Kidney (tissue), 14 donors: ENCODE data around the gene PITX1. TPM values are rescaled to one million over a fixed set of nuclear protein-coding genes. Genes with fewer than 3 reads are reported as not detected.
"Not testable (repeated sequence)": the region's sequence is repeated elsewhere in the genome, so short reads cannot be mapped to it uniquely, and the experiment has no call there.

Experiments
- DNase-seq, 5 donors: peaks; one replicate each; pipeline ENCODE4 v3.0.0-alpha.2; 2013 to 2020
- FAIRE-seq: peaks from 2 replicates; lab custom pipeline; 2012; peaks lifted over from hg19 to GRCh38; lab: Jason Lieb, UNC
- H3K27ac ChIP-seq, 2 donors: one replicate each; pipeline ENCODE4 v1.7.0; 2013; ENCODE audit warnings: low read depth in 2 of 2, low read length in 2 of 2, inconsistent platforms in 1 of 2
- H3K27me3 ChIP-seq: one replicate; pipeline ENCODE4 v1.7.1; 2013; ENCODE audit warnings: low read length, inconsistent platforms; ENCODE audit not compliant: control insufficient read depth, insufficient read depth
- H3K36me3 ChIP-seq, 3 donors: one replicate each; pipeline versions ENCODE4 v1.7.0 to v1.7.1; 2013; ENCODE audit warnings: low read length in 3 of 3, control low read depth in 1 of 3, inconsistent platforms in 1 of 3; ENCODE audit not compliant: insufficient read depth in 3 of 3, control insufficient read depth in 2 of 3
- H3K4me1 ChIP-seq, 3 donors: one replicate each; pipeline versions ENCODE4 v1.7.0 to v1.7.1; 2013; ENCODE audit warnings: low read length in 3 of 3, inconsistent platforms in 1 of 3, low read depth in 1 of 3; ENCODE audit not compliant: control insufficient read depth in 2 of 3, insufficient read depth in 2 of 3
- H3K4me3 ChIP-seq, 3 donors: one replicate each; pipeline versions ENCODE4 v1.7.0 to v1.8.1; 2013; ENCODE audit warnings: low read length in 3 of 3, control low read depth in 1 of 3, inconsistent platforms in 1 of 3
- H3K9ac ChIP-seq, 3 donors: one replicate each; pipeline versions ENCODE4 v1.7.0 to v1.7.1; 2013; ENCODE audit warnings: low read length in 3 of 3, control low read depth in 1 of 3, inconsistent platforms in 1 of 3
- H3K9me3 ChIP-seq, 3 donors: one replicate each; pipeline versions ENCODE4 v1.7.0 to v1.7.1; 2013; ENCODE audit warnings: low read length in 3 of 3, control low read depth in 1 of 3, inconsistent platforms in 1 of 3; ENCODE audit not compliant: control insufficient read depth in 2 of 3, insufficient read depth in 1 of 3
- CTCF ChIP-seq: IDR thresholded peaks from 3 replicates; pipeline ENCODE4 v1.5.1; 2012; ENCODE audit warnings: mild to moderate bottlenecking, moderate library complexity, borderline replicate concordance; ENCODE audit not compliant: insufficient read depth; ENCODE audit errors: extremely low read depth
- intact Hi-C: fragments of 100-400 bp; cut with DNase I; formaldehyde crosslinking; loops from one replicate; pipeline ENCODE4 v1.11.1; 2022
- polyA plus RNA-seq: library from polyadenylated mRNA; stranded (reverse); fragments of 350-450 nt; fragmentation: Illumina TruSeq; extraction: RNeasy Lipid Tissue Mini Kit (QIAGEN cat#74804); gene quantifications from one replicate; pipeline ENCODE4 v1.2.3, GENCODE V29; 2014; ENCODE audit warnings: low read depth, low replicate concordance; ENCODE audit not compliant: insufficient read depth
- total RNA-seq: library from RNA; stranded (reverse); fragmentation: NEBNext Ultra II Directional; extraction: Animal tissue kit (Norgen Biotek cat#: 25700); gene quantifications from one replicate; pipeline ENCODE4 v1.2.1, GENCODE V29; 2021
- donor health status: control.
- donor health status: control.
- donor health status: control.
- donor health status: control.
- donor health status: control.
- donor health status: DM: yes; HTN: yes; CAD: no.
- donor health status: Normal renal cell carcinoma (clear cell type).

PITX1 gene
- total and polyA plus RNA-seq, 2 donors from 2014 or later: not detected

GRCh38 chr5:134993161-134993560 lies 40.9 kb downstream of the PITX1 start:
- no peak overlapping the region for H3K4me3 ChIP-seq
- H3K9ac ChIP-seq: no peak overlapping the region
- H3K27me3 ChIP-seq: no peaks in the 10 kb centered on the region
- no peak for FAIRE-seq
- intact Hi-C loops: no loop called here
- DNase-seq: no peak
- peaks cover 0 to 4% (median 0%) of the 10 kb centered on the region in 3 donors for H3K9me3 ChIP-seq
- no peak overlapping the region for H3K27ac ChIP-seq
- no peaks in the 10 kb centered on the region for H3K4me1 ChIP-seq
- no peaks in the 10 kb centered on the region for H3K36me3 ChIP-seq
- TF ChIP-seq CTCF: no peak

GRCh38 chr5:134992148-134992547 lies 41.9 kb downstream of the PITX1 start:
- intact Hi-C loops: no loop called here
- Histone ChIP-seq H3K4me1 (no peaks in the 10 kb centered on the region), H3K4me3 (no peak overlapping the region), H3K27me3 (no peaks in the 10 kb centered on the region), H3K27ac (no peak overlapping the region), H3K9ac (no peak overlapping the region), H3K36me3 (no peaks in the 10 kb centered on the region), H3K9me3 (peaks cover 0 to 4% (median 0%) of the 10 kb centered on the region in 3 donors)
- no peak for FAIRE-seq
- no peak for TF ChIP-seq CTCF
- DNase-seq: no peak

- H3K9ac ChIP-seq, H3K27me3 ChIP-seq, DNase-seq, H3K36me3 ChIP-seq, H3K27ac ChIP-seq, H3K9me3 ChIP-seq, FAIRE-seq, intact Hi-C loops, H3K4me3 ChIP-seq, H3K4me1 ChIP-seq: not testable (repeated sequence)
Measured at GRCh38 chr5:134990183-134990582, 43.8 kb downstream of the PITX1 start.

GRCh38 chr5:134989266-134989830 lies 44.7 kb downstream of the PITX1 start:
- H3K27ac ChIP-seq: no peak overlapping the region
- no peaks in the 10 kb centered on the region for H3K4me1 ChIP-seq
- TF ChIP-seq CTCF: no peak
- no peaks in the 10 kb centered on the region for H3K36me3 ChIP-seq
- FAIRE-seq (no peak), DNase-seq (no peak)
- intact Hi-C loops: no loop called here
- H3K9me3 ChIP-seq: peaks cover 0 to 4% (median 0%) of the 10 kb centered on the region in 3 donors
- no peaks in the 10 kb centered on the region for H3K27me3 ChIP-seq
- H3K9ac ChIP-seq: no peak overlapping the region
- no peak overlapping the region for H3K4me3 ChIP-seq
